Tibial nerve (tissue), 4 donors: Measurements from ENCODE around the gene SH3RF2.

Source experiments
- EP300 ChIP-seq, 2 donors: sonication (generic); formaldehyde crosslinking; IDR thresholded peaks; one replicate each; pipeline ENCODE4 v1.6.1; 2017; ENCODE audit warnings: antibody characterized with exemption in 2 of 2, mild to moderate bottlenecking in 1 of 2
- POLR2A ChIP-seq, 2 donors: fragments of 450-650 bp; IDR thresholded peaks; one replicate each; pipeline ENCODE4 v1.6.1; 2017; ENCODE audit warnings: antibody characterized with exemption in 2 of 2, mild to moderate bottlenecking in 2 of 2, moderate library complexity in 2 of 2
- TF ChIP-seq, protein P1 (sequence below), 5 experiments: fragments of 200-600 bp in 3 of 5; fragments of 450-650 bp in 2 of 5; sonication (generic) in 3 of 5; IDR thresholded peaks; one replicate each; pipeline ENCODE4 v1.5.1; 2016 to 2019; ENCODE audit warnings: antibody characterized with exemption in 5 of 5, mild to moderate bottlenecking in 3 of 5, moderate library complexity in 2 of 5

- TF ChIP-seq POLR2A (IDR thresholded peaks at IDR 0.05) (no peak), EP300 (IDR thresholded peaks at IDR 0.05) (no peak)
- TF ChIP-seq, protein P1, sequence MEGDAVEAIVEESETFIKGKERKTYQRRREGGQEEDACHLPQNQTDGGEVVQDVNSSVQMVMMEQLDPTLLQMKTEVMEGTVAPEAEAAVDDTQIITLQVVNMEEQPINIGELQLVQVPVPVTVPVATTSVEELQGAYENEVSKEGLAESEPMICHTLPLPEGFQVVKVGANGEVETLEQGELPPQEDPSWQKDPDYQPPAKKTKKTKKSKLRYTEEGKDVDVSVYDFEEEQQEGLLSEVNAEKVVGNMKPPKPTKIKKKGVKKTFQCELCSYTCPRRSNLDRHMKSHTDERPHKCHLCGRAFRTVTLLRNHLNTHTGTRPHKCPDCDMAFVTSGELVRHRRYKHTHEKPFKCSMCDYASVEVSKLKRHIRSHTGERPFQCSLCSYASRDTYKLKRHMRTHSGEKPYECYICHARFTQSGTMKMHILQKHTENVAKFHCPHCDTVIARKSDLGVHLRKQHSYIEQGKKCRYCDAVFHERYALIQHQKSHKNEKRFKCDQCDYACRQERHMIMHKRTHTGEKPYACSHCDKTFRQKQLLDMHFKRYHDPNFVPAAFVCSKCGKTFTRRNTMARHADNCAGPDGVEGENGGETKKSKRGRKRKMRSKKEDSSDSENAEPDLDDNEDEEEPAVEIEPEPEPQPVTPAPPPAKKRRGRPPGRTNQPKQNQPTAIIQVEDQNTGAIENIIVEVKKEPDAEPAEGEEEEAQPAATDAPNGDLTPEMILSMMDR (IDR thresholded peaks at IDR 0.05), result no peak
Measured at GRCh38 chr5:145923405-145923804, 13.0 kb upstream of the SH3RF2 start.
